ENCODE data around the gene FBXO44.

GRCh38 chr1:11616766-11617165 lies 37.9 kb upstream of the FBXO44 start:
- no peak for TF ChIP-seq POLR2A (IDR thresholded peaks at IDR 0.05)
- TF ChIP-seq CTCF (IDR thresholded peaks at IDR 0.05): no peak
